HEK293T (cell line): Measurements from ENCODE around the gene SIGLEC1.

ENCODE experiments used
- ARNT ChIP-seq: fragments of 450-650 bp; IDR thresholded peaks from 2 replicates; pipeline ENCODE4 v1.6.1; 2017; ENCODE audit warnings: mild to moderate bottlenecking
- BHLHE40 ChIP-seq: fragments of 450-650 bp; IDR thresholded peaks from 2 replicates; pipeline ENCODE4 v1.6.1; 2016; ENCODE audit warnings: mild to moderate bottlenecking, moderate library complexity, borderline replicate concordance
- ELF4 ChIP-seq: fragments of 450-650 bp; IDR thresholded peaks from 2 replicates; pipeline ENCODE4 v1.6.1; 2017; ENCODE audit warnings: antibody characterized with exemption
- FOXK2 ChIP-seq: fragments of 450-650 bp; IDR thresholded peaks from 2 replicates; pipeline ENCODE4 v1.6.1; 2016; ENCODE audit warnings: mild to moderate bottlenecking
- FOXM1 ChIP-seq: fragments of 450-650 bp; IDR thresholded peaks from 2 replicates; pipeline ENCODE4 v1.6.1; 2017; ENCODE audit warnings: mild to moderate bottlenecking, borderline replicate concordance
- L3MBTL2 ChIP-seq: fragments of 450-650 bp; conservative IDR thresholded peaks from 2 replicates; pipeline ENCODE4 v1.6.1; 2016; ENCODE audit warnings: mild to moderate bottlenecking
- LEF1 ChIP-seq: fragments of 450-650 bp; IDR thresholded peaks from 2 replicates; pipeline ENCODE4 v1.6.1; 2017; ENCODE audit warnings: mild to moderate bottlenecking, borderline replicate concordance
- NFRKB ChIP-seq: fragments of 450-650 bp; IDR thresholded peaks from 2 replicates; pipeline ENCODE4 v1.6.1; 2016; ENCODE audit warnings: mild to moderate bottlenecking, moderate library complexity
- SUZ12 ChIP-seq: fragments of 450-650 bp; IDR thresholded peaks from 2 replicates; pipeline ENCODE4 v1.6.1; 2016; ENCODE audit warnings: mild to moderate bottlenecking
- ZNF384 ChIP-seq: fragments of 450-650 bp; IDR thresholded peaks from 2 replicates; pipeline ENCODE4 v1.6.1; 2016
- TF ChIP-seq, protein P1 (sequence below): fragments of 450-650 bp; IDR thresholded peaks from 2 replicates; pipeline ENCODE4 v1.6.1; 2016

DNA sequence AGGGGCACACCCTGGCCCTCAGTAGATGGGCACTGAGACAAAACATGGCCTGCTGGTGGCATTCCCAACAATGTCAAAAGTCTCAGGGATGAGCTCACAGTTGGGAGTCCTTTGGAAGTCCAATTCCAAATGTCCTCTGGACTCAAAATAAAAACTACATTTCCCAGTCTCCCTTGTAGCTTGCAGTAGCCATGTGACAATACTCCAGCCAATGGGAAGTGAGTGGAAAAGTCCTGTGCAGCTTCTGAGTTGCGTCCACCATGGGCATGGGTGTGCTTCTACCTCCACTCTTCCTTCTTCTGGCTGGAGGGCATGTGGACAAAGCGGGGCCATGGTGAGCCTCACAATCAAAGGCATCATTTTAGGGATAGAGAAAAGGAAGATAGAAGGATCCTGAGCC is 24.7 kb downstream of the SIGLEC1 start:
- no peak for TF ChIP-seq FOXK2
- TF ChIP-seq ZNF384, result no peak
- TF ChIP-seq FOXM1, result no peak
- no peak for TF ChIP-seq ARNT
- no peak for TF ChIP-seq LEF1
- TF ChIP-seq BHLHE40, result no peak
- no peak for TF ChIP-seq L3MBTL2
- TF ChIP-seq, protein P1, sequence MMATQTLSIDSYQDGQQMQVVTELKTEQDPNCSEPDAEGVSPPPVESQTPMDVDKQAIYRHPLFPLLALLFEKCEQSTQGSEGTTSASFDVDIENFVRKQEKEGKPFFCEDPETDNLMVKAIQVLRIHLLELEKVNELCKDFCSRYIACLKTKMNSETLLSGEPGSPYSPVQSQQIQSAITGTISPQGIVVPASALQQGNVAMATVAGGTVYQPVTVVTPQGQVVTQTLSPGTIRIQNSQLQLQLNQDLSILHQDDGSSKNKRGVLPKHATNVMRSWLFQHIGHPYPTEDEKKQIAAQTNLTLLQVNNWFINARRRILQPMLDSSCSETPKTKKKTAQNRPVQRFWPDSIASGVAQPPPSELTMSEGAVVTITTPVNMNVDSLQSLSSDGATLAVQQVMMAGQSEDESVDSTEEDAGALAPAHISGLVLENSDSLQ, result no peak
- no peak for TF ChIP-seq ELF4
- TF ChIP-seq SUZ12, result no peak
- TF ChIP-seq NFRKB, result no peak
